Measurements from ENCODE around the gene PPAN. TPM values are rescaled to one million over a fixed set of nuclear protein-coding genes. Genes with fewer than 3 reads are reported as not detected.

The PPAN gene
- total RNA-seq, 1 experiment from 2014 or later, result 183 TPM

GRCh38 chr19:10068205-10068604, 38.0 kb upstream of the PPAN start:
- no peak overlapping the region for H3K27ac ChIP-seq (ENCODE audit: low read length)
- no peaks in the 10 kb centered on the region for H3K4me1 ChIP-seq (ENCODE audit: insufficient read depth, low read length)
- H3K79me2 ChIP-seq (ENCODE audit: low read length), result no peaks in the 10 kb centered on the region
- no peak overlapping the region for H3K4me3 ChIP-seq (ENCODE audit: low read length)
- ChIA-PET POLR2A (ENCODE audit: unreplicated experiment) (no interaction called here), CTCF (no interaction called here)
- H3F3A ChIP-seq (ENCODE audit: low read length, unreplicated experiment), result no peaks in the 10 kb centered on the region
- H3K36me3 ChIP-seq (ENCODE audit: low read depth, low read length), result no peaks in the 10 kb centered on the region
- no peak overlapping the region for H2AFZ ChIP-seq (ENCODE audit: low read length)
- no peaks in the 10 kb centered on the region for H3K9me3 ChIP-seq (ENCODE audit: low read length)
- DNase-seq, result no peak
- H3K4me2 ChIP-seq (ENCODE audit: low read length), result no peak overlapping the region
- no peak overlapping the region for H3K9ac ChIP-seq (ENCODE audit: low read length)
- ATAC-seq, result no peak
- intact Hi-C loops (cut with micrococcal nuclease), result no loop called here
- peaks cover 10% of the 10 kb centered on the region; the same call in 1 of the 2 replicates for H3K27me3 ChIP-seq (ENCODE audit: low read length)
- H4K20me1 ChIP-seq (ENCODE audit: low read length), result no peaks in the 10 kb centered on the region
- TF ChIP-seq CTCF (conservative IDR thresholded peaks at IDR 0.05; ENCODE audit: low read depth, low read length) (no peak), EZH2 (IDR thresholded peaks at IDR 0.05; ENCODE audit: low read length, unreplicated experiment) (no peak), EZH2phosphoT487 (IDR thresholded peaks at IDR 0.05; ENCODE audit: borderline replicate concordance, low read length) (no peak)
- BruUV-seq (replicated peaks), result no TSS peak
- H3K9me2 ChIP-seq (replicated peaks; ENCODE audit: low read length), result no peaks in the 10 kb centered on the region

DNA sequence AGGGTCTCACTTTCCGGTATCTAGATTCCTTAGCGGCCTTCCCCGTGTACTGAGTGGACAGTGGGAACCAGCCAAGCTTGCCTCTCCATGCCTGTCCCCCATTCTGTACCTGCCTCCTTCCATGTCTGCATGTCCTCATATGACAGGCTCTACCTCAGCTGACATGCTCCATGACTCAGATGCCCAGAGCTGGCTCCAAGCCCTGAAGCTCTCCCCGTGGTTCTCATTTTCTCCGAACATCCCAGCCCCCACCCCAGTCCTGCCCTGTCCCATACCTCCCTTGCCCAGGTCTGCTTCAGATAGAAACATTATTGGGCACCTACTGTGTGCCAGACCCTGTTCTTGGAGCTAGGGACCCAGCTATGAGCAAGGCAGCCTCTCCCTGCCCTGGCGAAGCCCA, 37.1 kb upstream of the PPAN start:
- intact Hi-C loops (cut with micrococcal nuclease), result no loop called here
- DNase-seq, result peak; percentile 20
- H3K9me2 ChIP-seq (replicated peaks; ENCODE audit: low read length), result no peaks in the 10 kb centered on the region
- H3K4me3 ChIP-seq (ENCODE audit: low read length), result no peak overlapping the region
- no peak overlapping the region for H2AFZ ChIP-seq (ENCODE audit: low read length)
- H3K27ac ChIP-seq (ENCODE audit: low read length), result no peak overlapping the region
- H3K9me3 ChIP-seq (ENCODE audit: low read length), result no peaks in the 10 kb centered on the region
- H3F3A ChIP-seq (ENCODE audit: low read length, unreplicated experiment), result no peaks in the 10 kb centered on the region
- ChIA-PET CTCF (no interaction called here), POLR2A (ENCODE audit: unreplicated experiment) (no interaction called here)
- no peak overlapping the region for H3K4me2 ChIP-seq (ENCODE audit: low read length)
- TF ChIP-seq EZH2 (IDR thresholded peaks at IDR 0.05; ENCODE audit: low read length, unreplicated experiment) (no peak), EZH2phosphoT487 (IDR thresholded peaks at IDR 0.05; ENCODE audit: borderline replicate concordance, low read length) (no peak), CTCF (conservative IDR thresholded peaks at IDR 0.05; ENCODE audit: low read depth, low read length) (no peak)
- H3K79me2 ChIP-seq (ENCODE audit: low read length), result no peaks in the 10 kb centered on the region
- no peaks in the 10 kb centered on the region for H3K4me1 ChIP-seq (ENCODE audit: insufficient read depth, low read length)
- no peaks in the 10 kb centered on the region for H4K20me1 ChIP-seq (ENCODE audit: low read length)
- ATAC-seq, result peak; percentile 50; the same call in 1 of the 2 replicates
- peaks cover 9% of the 10 kb centered on the region; the same call in 1 of the 2 replicates for H3K27me3 ChIP-seq (ENCODE audit: low read length)
- no TSS peak for BruUV-seq (replicated peaks)
- H3K36me3 ChIP-seq (ENCODE audit: low read depth, low read length), result no peaks in the 10 kb centered on the region
- no peak overlapping the region for H3K9ac ChIP-seq (ENCODE audit: low read length)

DNA sequence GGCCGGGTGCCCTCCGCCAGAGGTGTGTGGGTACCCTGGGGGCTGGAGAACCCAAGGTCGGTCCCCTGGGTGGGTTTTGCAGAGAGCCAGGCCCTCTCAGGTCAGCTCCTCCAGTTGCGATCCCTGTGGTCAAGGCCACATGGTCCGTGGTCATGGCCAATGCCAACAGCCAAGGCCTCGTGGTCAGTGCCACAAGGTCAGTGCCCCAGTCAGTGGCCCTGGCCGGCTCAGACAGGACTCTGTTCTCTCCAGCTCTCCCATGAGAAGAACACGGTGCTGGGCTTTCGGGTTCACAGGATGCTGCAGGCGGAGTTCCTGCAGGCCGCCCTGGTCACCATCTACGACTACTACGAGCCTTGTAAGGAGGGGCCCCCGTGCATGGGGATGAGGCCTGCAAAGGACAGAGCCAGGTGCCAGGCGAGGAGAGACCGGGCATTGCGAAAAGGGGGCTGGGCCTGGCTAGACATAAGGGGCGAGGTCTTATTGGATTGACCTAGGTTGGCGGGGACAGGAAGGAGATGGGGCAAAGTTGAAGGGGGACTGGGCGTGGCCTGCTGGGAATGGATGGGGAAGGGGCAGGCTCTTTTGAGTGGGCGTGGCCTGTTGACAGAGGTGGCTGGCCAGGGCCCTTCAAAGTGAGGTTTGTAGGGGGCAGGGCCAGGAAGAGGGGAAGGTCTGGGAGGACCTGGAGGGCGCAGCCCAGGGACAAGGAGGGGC, 35.3 kb upstream of the PPAN start:
- no TSS peak for BruUV-seq (replicated peaks)
- no peak for DNase-seq
- intact Hi-C loops (cut with micrococcal nuclease), result no loop called here
- Histone ChIP-seq H3K27me3 (ENCODE audit: low read length) (peaks cover 12% of the 10 kb centered on the region; the same call in 1 of the 2 replicates), H3K4me2 (ENCODE audit: low read length) (no peak overlapping the region), H2AFZ (ENCODE audit: low read length) (no peak overlapping the region), H3K4me1 (ENCODE audit: insufficient read depth, low read length) (no peaks in the 10 kb centered on the region), H3K9me3 (ENCODE audit: low read length) (no peaks in the 10 kb centered on the region), H3K4me3 (ENCODE audit: low read length) (no peak overlapping the region), H3K79me2 (ENCODE audit: low read length) (no peaks in the 10 kb centered on the region), H3K27ac (ENCODE audit: low read length) (no peak overlapping the region), H3F3A (ENCODE audit: low read length, unreplicated experiment) (no peaks in the 10 kb centered on the region), H3K9ac (ENCODE audit: low read length) (no peak overlapping the region), H3K9me2 (replicated peaks; ENCODE audit: low read length) (no peaks in the 10 kb centered on the region), H3K36me3 (ENCODE audit: low read depth, low read length) (no peaks in the 10 kb centered on the region), H4K20me1 (ENCODE audit: low read length) (no peaks in the 10 kb centered on the region)
- ChIA-PET POLR2A (ENCODE audit: unreplicated experiment) (no interaction called here), CTCF (no interaction called here)
- ATAC-seq, result no peak
- TF ChIP-seq CTCF (conservative IDR thresholded peaks at IDR 0.05; ENCODE audit: low read depth, low read length), result no peak
- TF ChIP-seq EZH2 (IDR thresholded peaks at IDR 0.05; ENCODE audit: low read length, unreplicated experiment), result no peak
- TF ChIP-seq EZH2phosphoT487 (IDR thresholded peaks at IDR 0.05; ENCODE audit: borderline replicate concordance, low read length), result no peak
